H1 (cell line): ENCODE measurements around the gene GLT8D2. TPM values are rescaled to one million over a fixed set of nuclear protein-coding genes. Genes with fewer than 3 reads are reported as not detected.

Source experiments
- CTCF ChIA-PET: fragments of 300-600 bp; sonication (Branson Sonifier 250); formaldehyde crosslinking; loops from one replicate; lab custom pipeline; 2021; ENCODE audit not compliant: partially characterized antibody; lab: Charles Lee
- POLR2A ChIA-PET: fragments of 300-600 bp; sonication (Branson Sonifier 250); formaldehyde crosslinking; loops from one replicate; lab custom pipeline; 2021; ENCODE audit warnings: inconsistent platforms; ENCODE audit not compliant: partially characterized antibody; lab: Charles Lee
- DNase-seq, 2 experiments: peaks; one replicate each; pipeline versions ENCODE4 v3.0.0 to v3.0.0-alpha.2; 2010 to 2022; ENCODE audit warnings: low spot score in 2 of 2, low read depth in 1 of 2, mixed read lengths in 1 of 2
- FAIRE-seq: peaks from 2 replicates; lab custom pipeline; 2011; peaks lifted over from hg19 to GRCh38; lab: Jason Lieb, UNC
- H2AFZ ChIP-seq: 2 replicates; pipeline ENCODE4 v1.8.1; 2012; ENCODE audit warnings: low read length, inconsistent platforms
- H2AK5ac ChIP-seq: 2 replicates; pipeline ENCODE4 v1.6.1; 2013; ENCODE audit warnings: low read depth, low read length
- H2BK120ac ChIP-seq: replicated peaks from 2 replicates; pipeline ENCODE3; 2013; ENCODE audit warnings: low read depth, low read length, inconsistent platforms
- H2BK12ac ChIP-seq: 2 replicates; pipeline ENCODE4 v1.6.1; 2013; ENCODE audit warnings: low read depth, low read length
- H2BK15ac ChIP-seq: 2 replicates; pipeline ENCODE4 v1.6.1; 2013; ENCODE audit warnings: low read length
- H2BK20ac ChIP-seq: 2 replicates; pipeline ENCODE4 v1.6.1; 2013; ENCODE audit warnings: low read length
- H2BK5ac ChIP-seq: 2 replicates; pipeline ENCODE4 v1.6.1; 2013; ENCODE audit warnings: low read depth, low read length
- H3K14ac ChIP-seq: 2 replicates; pipeline ENCODE4 v1.6.1; 2013; ENCODE audit warnings: inconsistent platforms; ENCODE audit not compliant: insufficient read length
- H3K18ac ChIP-seq: 2 replicates; pipeline ENCODE4 v1.6.1; 2013; ENCODE audit warnings: low read length; ENCODE audit errors: extremely low read depth
- H3K23ac ChIP-seq: 2 replicates; pipeline ENCODE4 v1.6.1; 2013; ENCODE audit warnings: inconsistent platforms; ENCODE audit not compliant: insufficient read length
- H3K23me2 ChIP-seq: 2 replicates; pipeline ENCODE4 v1.6.1; 2013; ENCODE audit warnings: low read depth, low read length
- H3K27ac ChIP-seq: 2 replicates; pipeline ENCODE4 v1.6.1; 2011; ENCODE audit warnings: low read depth, low read length, inconsistent platforms
- H3K27me3 ChIP-seq, 4 experiments: replicated peaks in 1 of 4; 1 replicate in 1 of 4; 2 replicates in 3 of 4; pipeline versions ENCODE4 v1.6.1 to v1.8.1; 2011 to 2013; ENCODE audit warnings: low read length in 3 of 4, mild to moderate bottlenecking in 3 of 4, inconsistent platforms in 2 of 4, mixed read lengths in 2 of 4, moderate library complexity in 1 of 4; ENCODE audit not compliant: control insufficient read depth in 3 of 4, insufficient read depth in 3 of 4; ENCODE audit errors: extremely low read depth in 1 of 4
- H3K36me3 ChIP-seq, 4 experiments: 2 replicates each; pipeline versions ENCODE4 v1.6.1 to v1.8.1; 2011 to 2013; ENCODE audit warnings: mild to moderate bottlenecking in 4 of 4, low read length in 3 of 4, moderate library complexity in 2 of 4, control low read depth in 1 of 4, inconsistent platforms in 1 of 4; ENCODE audit not compliant: insufficient read depth in 4 of 4, control insufficient read depth in 2 of 4
- H3K4ac ChIP-seq: replicated peaks from 2 replicates; pipeline ENCODE3; 2013; ENCODE audit warnings: low read length, low read depth, mixed read lengths, inconsistent platforms; ENCODE audit not compliant: insufficient read length
- H3K4me1 ChIP-seq, 4 experiments: replicated peaks in 1 of 4; 1 replicate in 1 of 4; 2 replicates in 3 of 4; pipeline versions ENCODE4 v1.6.1 to v1.8.1; 2011 to 2013; ENCODE audit warnings: low read length in 3 of 4, inconsistent platforms in 2 of 4, mixed read lengths in 1 of 4; ENCODE audit not compliant: insufficient read depth in 4 of 4, control insufficient read depth in 3 of 4
- H3K4me2 ChIP-seq, 2 experiments: 2 replicates each; pipeline versions ENCODE4 v1.6.1 to v1.8.1; 2011 to 2013; ENCODE audit warnings: low read depth in 2 of 2, low read length in 2 of 2, control low read depth in 1 of 2, inconsistent platforms in 1 of 2, mild to moderate bottlenecking in 1 of 2; ENCODE audit not compliant: insufficient read depth in 1 of 2
- H3K4me3 ChIP-seq, 4 experiments: fragments of 200-600, 300-600 bp in 1 of 4; sonication (generic), shearing (Covaris generic), sonication (Bioruptor Twin) in 1 of 4; 2 replicates each; pipeline versions ENCODE4 v1.5.1 to v1.8.1; 2011 to 2016; ENCODE audit warnings: low read length in 4 of 4, low read depth in 3 of 4, control low read depth in 2 of 4, inconsistent platforms in 2 of 4, mild to moderate bottlenecking in 2 of 4, mixed read lengths in 1 of 4, moderate library complexity in 1 of 4; ENCODE audit not compliant: insufficient read depth in 2 of 4; ENCODE audit errors: extremely low read depth in 1 of 4
- H3K56ac ChIP-seq: replicated peaks from 2 replicates; pipeline ENCODE3; 2013; ENCODE audit warnings: low read depth, mild to moderate bottlenecking, mixed read lengths, low read length, inconsistent platforms; ENCODE audit not compliant: insufficient read length
- H3K79me1 ChIP-seq: 2 replicates; pipeline ENCODE4 v1.6.1; 2013; ENCODE audit warnings: low read depth, low read length, control low read depth
- H3K79me2 ChIP-seq, 2 experiments: 2 replicates each; pipeline versions ENCODE4 v1.6.1 to v1.8.1; 2012 to 2013; ENCODE audit warnings: low read length in 2 of 2, mild to moderate bottlenecking in 2 of 2, inconsistent platforms in 1 of 2; ENCODE audit not compliant: insufficient read depth in 2 of 2, control insufficient read depth in 1 of 2
- H3K9ac ChIP-seq, 4 experiments: replicated peaks in 1 of 4; 1 replicate in 1 of 4; 2 replicates in 3 of 4; pipeline versions ENCODE4 v1.6.1 to v1.8.1; 2011 to 2013; ENCODE audit warnings: low read depth in 3 of 4, low read length in 3 of 4, control low read depth in 2 of 4, mild to moderate bottlenecking in 2 of 4, moderate library complexity in 2 of 4, inconsistent platforms in 1 of 4; ENCODE audit errors: extremely low read depth in 1 of 4
- H3K9me3 ChIP-seq, 2 experiments: 2 replicates each; pipeline versions ENCODE4 v1.6.1 to v1.8.1; 2012 to 2013; ENCODE audit warnings: mild to moderate bottlenecking in 2 of 2, moderate library complexity in 2 of 2, control low read depth in 1 of 2, inconsistent platforms in 1 of 2, low read depth in 1 of 2, low read length in 1 of 2, mixed read lengths in 1 of 2; ENCODE audit not compliant: insufficient read depth in 2 of 2
- H4K20me1 ChIP-seq, 2 experiments: replicated peaks in 1 of 2; 2 replicates each; pipeline versions ENCODE3 to v1.8.1; 2011 to 2013; ENCODE audit warnings: inconsistent platforms in 2 of 2, low read length in 2 of 2, mild to moderate bottlenecking in 1 of 2; ENCODE audit not compliant: insufficient read depth in 2 of 2, control insufficient read depth in 1 of 2
- H4K5ac ChIP-seq: 2 replicates; pipeline ENCODE4 v1.6.1; 2013; ENCODE audit warnings: low read length, low read depth, mixed read lengths, inconsistent platforms; ENCODE audit not compliant: insufficient read length
- H4K8ac ChIP-seq: 2 replicates; pipeline ENCODE4 v1.8.0; 2013; ENCODE audit warnings: mild to moderate bottlenecking, moderate library complexity, low read length, inconsistent platforms; ENCODE audit not compliant: insufficient read depth; ENCODE audit errors: extremely low read depth
- H4K91ac ChIP-seq: replicated peaks from 2 replicates; pipeline ENCODE3; 2013; ENCODE audit warnings: low read length, mixed read lengths, inconsistent platforms; ENCODE audit not compliant: insufficient read length
- CEBPB ChIP-seq: IDR thresholded peaks from 2 replicates; pipeline ENCODE4 v1.6.1; 2012; ENCODE audit warnings: low read depth, low read length
- EP300 ChIP-seq, 2 experiments: IDR thresholded peaks; 1 replicate in 1 of 2; 2 replicates in 1 of 2; pipeline ENCODE4 v1.6.1; 2011 to 2012; ENCODE audit warnings: low read depth in 2 of 2, low read length in 2 of 2, mild to moderate bottlenecking in 2 of 2, borderline replicate concordance in 1 of 2, inconsistent platforms in 1 of 2, moderate library complexity in 1 of 2
- KDM4A ChIP-seq: IDR thresholded peaks from one replicate; pipeline ENCODE4 v1.7.1; 2012; ENCODE audit warnings: low read depth, mild to moderate bottlenecking, moderate library complexity, low read length, inconsistent platforms; ENCODE audit not compliant: severe bottlenecking
- RAD21 ChIP-seq, 2 experiments: IDR thresholded peaks in 1 of 2; conservative IDR thresholded peaks in 1 of 2; 2 replicates each; pipeline ENCODE4 v1.6.1; 2011; ENCODE audit warnings: low read depth in 2 of 2, low read length in 2 of 2, improper control_type of control experiment in 1 of 2, inconsistent platforms in 1 of 2, mild to moderate bottlenecking in 1 of 2, moderate library complexity in 1 of 2
- TAF7 ChIP-seq: optimal IDR thresholded peaks from 2 replicates; pipeline ENCODE3; 2011; ENCODE audit warnings: low read depth, mild to moderate bottlenecking, inconsistent platforms, low read length, moderate library complexity, borderline replicate concordance
- TBP ChIP-seq: IDR thresholded peaks from 2 replicates; pipeline ENCODE4 v1.6.1; 2011; ENCODE audit warnings: low read depth, low read length, improper control_type of control experiment
- WGBS, 2 experiments: shearing (Covaris generic) in 1 of 2; methylation state at CpG; one replicate each; pipeline versions ENCODE4 v1.1.6 to v1.1.7; 2013 to 2015; ENCODE audit warnings: low lambda C conversion rate in 2 of 2, mixed read lengths in 2 of 2, inconsistent platforms in 1 of 2, low coverage in 1 of 2, missing lambda C conversion rate in 1 of 2; ENCODE audit not compliant: insufficient replicate concordance in 2 of 2, insufficient coverage in 1 of 2, insufficient read length in 1 of 2; ENCODE audit errors: extremely low coverage in 1 of 2, missing lambda C conversion rate in 1 of 2; 5-methylcytosine and 5-hydroxymethylcytosine counted together
- polyA plus RNA-seq, 7 experiments: library from polyadenylated mRNA; depleted of rRNA in 3 of 7; stranded (reverse) in 5 of 7; unstranded in 2 of 7; fragments of >200 nt in 5 of 7; fragments of 200-250 nt in 2 of 7; gene quantifications; 1 replicate in 5 of 7; 2 replicates in 1 of 7; 4 replicates in 1 of 7; pipeline versions ENCODE4 v1.2.1 to v1.2.3, GENCODE V29; 2011 to 2013; ENCODE audit warnings: missing spikeins in 2 of 7, mixed read lengths in 2 of 7
- total RNA-seq: library from RNA; stranded (reverse); fragmentation: NEBNext Ultra II Directional; extraction: Animal tissue kit (Norgen Biotek cat#: 25700); gene quantifications from 2 replicates; pipeline ENCODE4 v1.2.1, GENCODE V29; 2021

Gene GLT8D2
- total and polyA plus RNA-seq, 2 of the 8 experiments (the other 6 are each of a cell fraction or from before 2014, with no cell fraction given), result 6.8 to 9.8 TPM

GRCh38 chr12:103986829-103987228, 63.2 kb downstream of the GLT8D2 start:
- no peak overlapping the region for H2BK5ac ChIP-seq
- H3K4me2 ChIP-seq, result no peak overlapping the region
- 63% methylated on average over 2 of the region's 2 CpGs; no CpG with 5 or more reads in 1 of the 2 experiments for WGBS, 2 experiments
- H3K9ac ChIP-seq, result no peak overlapping the region
- H3K18ac ChIP-seq, result no peak overlapping the region
- no peaks in the 10 kb centered on the region; the same call in 1 of the 2 replicates for H3K23me2 ChIP-seq
- H3K4ac ChIP-seq, result no peak overlapping the region
- POLR2A ChIA-PET, result interaction anchor here (0.6 to 1.7 kb wide), 3 partner anchors 10 to 1176 kb away, joined by 3 to 5 read pairs (median 3); no protein-coding TSS in a partner anchor
- no peak overlapping the region for H2AK5ac ChIP-seq
- no peak overlapping the region for H2BK120ac ChIP-seq
- H4K8ac ChIP-seq, result no peak overlapping the region
- H3K14ac ChIP-seq, result no peak overlapping the region
- H4K5ac ChIP-seq, result no peak overlapping the region
- no peaks in the 10 kb centered on the region for H4K20me1 ChIP-seq
- peaks cover 10 to 63% (median 44%) of the 10 kb centered on the region in 4 experiments for H3K36me3 ChIP-seq
- no peak overlapping the region for H4K91ac ChIP-seq
- no peak overlapping the region for H3K23ac ChIP-seq
- CTCF ChIA-PET, result interaction anchor here (1.4 kb wide), 1 partner anchor 33 kb away, joined by 5 read pairs; no protein-coding TSS in a partner anchor
- H3K4me3 ChIP-seq, result no peak overlapping the region
- no peaks in the 10 kb centered on the region for H3K9me3 ChIP-seq
- H2BK20ac ChIP-seq, result no peak overlapping the region
- DNase-seq, result no peak
- TF ChIP-seq TBP (no peak), KDM4A (no peak), CEBPB (no peak), TAF7 (no peak), EP300 (IDR thresholded peaks at IDR 0.05; ENCODE audit: borderline replicate concordance in 1 of 2, low read depth in 2 of 2, low read length in 2 of 2) (no peak), RAD21 (IDR thresholded peaks at IDR 0.05 in 1 of 2, conservative IDR thresholded peaks at IDR 0.05 in 1 of 2; ENCODE audit: low read depth in 2 of 2, low read length in 2 of 2) (no peak)
- TF ChIP-seq, all 59 proteins: peak for 0
- H3K79me2 ChIP-seq, result no peaks in the 10 kb centered on the region
- no peak overlapping the region for H3K27ac ChIP-seq
- H2AFZ ChIP-seq, result no peak overlapping the region
- H2BK15ac ChIP-seq, result no peak overlapping the region
- H2BK12ac ChIP-seq, result no peak overlapping the region
- H3K27me3 ChIP-seq, result no peaks in the 10 kb centered on the region
- no peak overlapping the region for H3K56ac ChIP-seq
- no peaks in the 10 kb centered on the region for H3K79me1 ChIP-seq
- H3K4me1 ChIP-seq, result no peaks in the 10 kb centered on the region
- FAIRE-seq, result no peak
